OCI-LY7 (cell line): ENCODE measurements around the gene APEX1.

Experiments used
- CTCF ChIP-seq: fragments of 200-600 bp; sonication (generic); conservative IDR thresholded peaks from 2 replicates; pipeline ENCODE4 v1.5.1; 2014; ENCODE audit warnings: mild to moderate bottlenecking, antibody characterized with exemption, low read length, moderate library complexity, mixed read lengths
- EZH2phosphoT487 ChIP-seq: fragments of 200-600 bp; sonication (generic); IDR thresholded peaks from 2 replicates; pipeline ENCODE4 v1.6.1; 2018; ENCODE audit warnings: low read depth, borderline replicate concordance, mild to moderate bottlenecking, mixed run types, antibody characterized with exemption, low read length, moderate library complexity, mixed read lengths

GRCh38 chr14:20428802-20429201, 26.2 kb upstream of the APEX1 start:
- TF ChIP-seq CTCF (no peak), EZH2phosphoT487 (no peak)
